HG02981 (cell line): ENCODE results near the gene CPSF4L.

Experiments used
- ATAC-seq: cut with Tn5 transposase; IDR thresholded peaks from one replicate; pipeline ENCODE4 v1.9.1; 2021; ENCODE audit warnings: mild to moderate bottlenecking, moderate library complexity; ENCODE audit not compliant: unreplicated experiment

The CPSF4L gene

GRCh38 chr17:73205459-73205961, 56.2 kb downstream of the CPSF4L start:
- no peak for ATAC-seq

- ATAC-seq = no peak
These were observed 57.7 kb downstream of the CPSF4L start for GRCh38 chr17:73203788-73204479.

GRCh38 chr17:73203135-73203787, 58.4 kb downstream of the CPSF4L start:
- ATAC-seq = no peak

- no peak for ATAC-seq
These were observed 60.2 kb downstream of the CPSF4L start for GRCh38 chr17:73201215-73202069.

GRCh38 chr17:73200476-73200875, 61.2 kb downstream of the CPSF4L start:
- ATAC-seq = no peak

- ATAC-seq = no peak
These were observed 61.8 kb downstream of the CPSF4L start for GRCh38 chr17:73199751-73200317.

- no peak for ATAC-seq
These were observed 62.8 kb downstream of the CPSF4L start for GRCh38 chr17:73198930-73199260.
